ENCODE data around the gene ASB18.

ASB18 gene

DNA sequence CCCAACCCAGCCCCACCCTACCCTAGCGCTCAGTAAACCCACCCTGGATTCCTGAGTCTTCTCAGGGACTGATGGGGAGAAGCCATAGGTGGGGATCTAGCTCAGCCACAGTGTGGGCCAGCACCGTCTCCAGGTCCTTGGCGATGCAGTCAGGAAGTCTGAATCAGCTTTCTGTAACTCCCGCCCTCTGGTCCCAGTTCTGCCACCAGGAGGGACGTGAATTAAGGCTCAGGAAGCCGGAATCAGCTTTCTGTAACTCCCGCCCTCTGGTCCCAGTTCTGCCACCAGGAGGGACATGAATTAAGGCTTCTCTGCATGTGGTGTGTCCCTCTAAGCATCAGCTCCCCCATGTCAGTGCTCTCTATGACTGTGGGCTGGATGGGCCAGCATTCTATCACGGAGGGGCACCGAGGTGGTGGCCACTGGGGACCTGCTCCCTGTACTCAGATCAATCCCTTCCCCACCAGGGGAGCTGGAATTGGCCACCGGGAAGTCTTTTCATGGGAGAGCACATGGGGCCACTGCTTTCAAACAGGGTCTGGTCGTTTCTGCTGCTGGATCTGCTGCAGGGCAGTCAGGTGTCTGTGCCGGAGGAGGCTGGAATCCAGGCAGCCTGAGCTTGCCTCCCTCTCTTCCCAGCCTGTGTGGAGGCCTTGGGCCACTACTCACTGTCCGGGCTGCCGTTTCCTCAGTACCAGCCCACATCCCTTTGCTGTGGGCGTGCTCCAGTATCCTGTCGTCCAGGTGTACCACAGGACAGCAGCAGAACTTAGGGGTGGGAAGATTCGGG lies 24.7 kb downstream of the ASB18 start:
- DNase-seq = no peak

GRCh38 chr2:236238751-236239150 lies 25.5 kb downstream of the ASB18 start:
- no peak for DNase-seq

DNA sequence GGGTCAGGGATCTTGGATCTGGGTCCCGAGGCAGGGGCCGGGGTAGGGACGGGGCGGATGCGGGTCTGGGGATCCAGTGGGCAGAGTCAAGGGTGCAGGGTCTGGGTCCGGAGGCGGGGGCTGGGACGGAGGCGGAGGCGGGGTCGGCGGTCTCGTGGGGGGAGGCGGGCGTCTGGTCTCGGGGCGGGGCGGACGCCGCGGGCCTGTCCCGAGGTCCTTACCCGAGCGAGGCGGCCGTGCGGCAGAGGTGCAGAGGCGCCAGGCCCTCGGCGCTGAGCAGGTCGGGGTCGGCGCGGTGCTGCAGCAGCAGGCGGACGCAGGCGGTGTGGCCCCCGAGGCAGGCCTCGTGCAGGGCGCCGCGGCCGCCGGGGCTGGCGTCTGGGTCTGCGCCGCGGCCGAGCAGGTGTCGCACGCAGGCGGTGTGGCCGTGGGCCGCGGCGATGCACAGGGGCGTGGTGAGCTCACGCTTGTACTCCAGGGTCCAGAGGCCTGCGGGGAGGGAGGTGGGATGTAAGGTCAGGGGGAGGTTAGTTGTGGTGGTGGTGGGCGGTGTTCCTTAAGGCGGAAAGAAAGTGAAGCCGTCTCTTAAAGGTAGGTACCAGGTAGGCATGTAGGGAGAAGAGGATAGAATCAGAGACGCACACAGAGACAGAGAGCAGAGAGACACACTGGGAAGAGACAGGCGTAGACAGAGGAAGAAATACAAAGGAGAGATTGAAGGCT lies 26.6 kb downstream of the ASB18 start:
- DNase-seq = no peak

GRCh38 chr2:236236559-236237452 lies 27.4 kb downstream of the ASB18 start:
- no peak for DNase-seq

GRCh38 chr2:236229186-236229585 lies 35.0 kb downstream of the ASB18 start:
- no peak for DNase-seq

DNA sequence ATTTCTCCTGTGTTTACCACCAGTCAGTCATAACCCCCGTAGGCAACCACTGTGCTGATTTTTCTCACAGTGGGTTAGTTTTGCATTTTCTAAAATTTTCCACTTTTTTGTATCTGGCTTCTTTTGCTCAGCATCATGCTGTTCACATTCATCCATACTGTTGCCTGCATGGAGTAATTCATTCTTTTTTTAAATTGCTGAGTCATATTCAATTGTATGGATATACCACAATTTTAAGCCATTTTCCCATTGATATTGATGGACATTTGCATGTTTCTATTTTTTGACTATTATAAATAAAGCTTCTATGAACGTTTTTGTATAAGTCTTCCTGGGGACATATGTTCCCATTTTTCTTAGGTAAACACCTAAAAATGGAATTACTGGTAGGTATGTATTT lies 40.5 kb downstream of the ASB18 start:
- DNase-seq = no peak

- no peak for DNase-seq
These were observed 42.4 kb downstream of the ASB18 start for GRCh38 chr2:236221798-236222197.

- no peak for DNase-seq
These were observed 44.8 kb downstream of the ASB18 start for GRCh38 chr2:236219411-236219810.

GRCh38 chr2:236217926-236218325 lies 46.3 kb downstream of the ASB18 start:
- DNase-seq = no peak

DNA sequence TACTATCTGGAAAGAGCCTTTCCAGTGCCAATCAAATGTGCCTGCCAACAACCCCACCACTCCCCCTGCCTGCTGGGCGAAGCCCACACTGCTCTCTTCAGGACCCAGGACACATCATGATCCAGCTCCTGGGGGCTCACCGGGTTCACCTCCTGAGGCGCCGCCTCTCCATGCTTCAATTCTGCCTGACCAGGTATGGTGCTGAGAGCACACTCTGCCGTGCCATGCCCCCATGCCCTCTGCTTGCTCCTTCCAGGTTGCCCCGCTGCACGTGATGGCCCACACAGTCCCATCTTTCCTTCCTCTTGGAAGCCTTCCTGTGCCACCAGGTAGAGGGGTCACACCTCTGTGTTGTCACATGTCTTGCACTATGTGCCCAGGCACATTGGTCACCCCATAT lies 47.5 kb downstream of the ASB18 start:
- no peak for DNase-seq

- DNase-seq = no peak
These were observed 48.4 kb downstream of the ASB18 start for GRCh38 chr2:236215761-236216333.

- DNase-seq = no peak
These were observed 49.0 kb downstream of the ASB18 start for GRCh38 chr2:236215196-236215595.

- DNase-seq = no peak
These were observed 49.7 kb downstream of the ASB18 start for GRCh38 chr2:236214376-236214995.

DNA sequence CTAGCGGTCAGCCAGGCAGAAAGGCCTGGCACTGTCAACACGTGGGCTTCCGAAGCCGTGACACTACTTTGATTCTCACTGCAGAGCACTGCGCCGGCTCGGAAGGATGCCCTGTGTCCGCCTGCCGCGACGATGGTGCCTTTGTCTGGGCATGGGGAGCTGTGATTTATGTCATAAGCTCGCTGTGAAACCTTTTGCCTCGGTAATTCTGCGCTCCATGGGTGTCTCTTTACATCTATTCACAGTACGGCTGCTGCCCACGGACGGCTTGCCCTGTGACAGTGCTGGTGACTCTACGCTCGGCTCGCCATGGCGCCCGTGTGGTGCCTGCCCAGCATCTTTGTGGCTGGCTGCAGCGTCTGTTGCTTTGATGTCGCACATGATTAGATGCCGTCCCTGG lies 52.9 kb downstream of the ASB18 start:
- no peak for DNase-seq

DNA sequence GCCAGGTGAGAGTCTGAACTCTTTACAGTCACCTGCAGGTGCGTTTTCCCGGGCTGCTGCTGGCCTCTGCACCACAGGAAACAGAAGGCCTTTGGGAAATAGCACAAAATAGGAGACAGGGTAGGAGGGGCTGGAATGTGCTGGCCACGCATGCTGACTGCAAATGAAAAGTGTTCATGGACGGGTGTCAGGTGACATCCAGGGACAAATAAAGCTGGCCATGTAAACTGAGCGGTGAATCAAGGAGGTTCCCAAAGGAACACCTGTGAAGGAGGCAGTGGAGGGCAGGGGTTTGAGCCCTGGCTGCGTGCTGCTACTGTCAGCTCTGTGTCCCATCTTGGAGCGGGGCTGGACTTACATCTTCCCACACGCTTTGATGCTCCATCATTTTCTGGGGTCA lies 53.7 kb downstream of the ASB18 start:
- no peak for DNase-seq

DNA sequence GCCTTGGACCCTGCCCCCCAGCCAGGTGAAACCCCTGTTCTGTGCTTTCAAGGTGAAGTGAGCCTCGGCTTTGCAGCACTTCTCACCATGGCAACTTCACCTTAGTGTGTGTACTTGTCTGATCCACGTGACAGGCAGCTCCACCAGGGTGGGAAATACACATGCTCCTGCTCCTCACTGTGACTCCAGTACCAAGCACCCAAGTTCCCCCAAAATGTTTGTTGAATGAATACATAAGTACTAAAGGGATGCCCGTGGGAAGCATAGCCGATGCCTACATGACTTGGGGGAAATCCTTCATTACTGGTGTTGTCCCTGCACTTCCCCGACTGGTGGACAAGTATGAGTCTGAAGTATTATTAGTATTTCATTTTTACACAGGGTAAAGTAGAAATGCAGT lies 54.2 kb downstream of the ASB18 start:
- no peak for DNase-seq

GRCh38 chr2:236209535-236209934 lies 54.7 kb downstream of the ASB18 start:
- DNase-seq = no peak

GRCh38 chr2:236208019-236208926 lies 55.9 kb downstream of the ASB18 start:
- DNase-seq = no peak

- no peak for DNase-seq
These were observed 56.7 kb downstream of the ASB18 start for GRCh38 chr2:236207472-236207871.

GRCh38 chr2:236205867-236206645 lies 58.1 kb downstream of the ASB18 start:
- no peak for DNase-seq

GRCh38 chr2:236204953-236205352 lies 59.3 kb downstream of the ASB18 start:
- no peak for DNase-seq
